SK-N-SH (cell line): ENCODE data around the gene BTG2. TPM values are rescaled to one million over a fixed set of nuclear protein-coding genes. Genes with fewer than 3 reads are reported as not detected.

ENCODE experiments used
- CTCF ChIA-PET: fragments of 300-600, 350-600 bp; formaldehyde crosslinking; extraction: SDS; loops from one replicate; lab custom pipeline; 2021; lab: Yijun Ruan, JAX
- POLR2A ChIA-PET: fragments of 350-600 bp; sonication (Branson Sonifier 250); formaldehyde crosslinking; extraction: SDS; loops from one replicate; lab custom pipeline; 2020; ENCODE audit warnings: antibody characterized with exemption, inconsistent platforms; lab: Yijun Ruan, JAX
- DNase-seq: peaks from one replicate; pipeline ENCODE4 v3.0.0; 2012
- H2AFZ ChIP-seq: fragments of 200-600 bp; sonication (generic); 2 replicates; pipeline ENCODE4 v1.8.1; 2016; ENCODE audit warnings: antibody characterized with exemption, mild to moderate bottlenecking, low read depth
- H3F3A ChIP-seq: fragments of 200-600 bp; sonication (generic); replicated peaks from 2 replicates; pipeline ENCODE3; 2016; ENCODE audit warnings: antibody characterized with exemption, mild to moderate bottlenecking; ENCODE audit not compliant: insufficient read depth
- H3K27ac ChIP-seq, 2 experiments: fragments of 200-500 bp in 1 of 2; fragments of 200-600 bp in 1 of 2; sonication (Bioruptor generic) in 1 of 2; sonication (generic), shearing (Covaris generic) in 1 of 2; 2 replicates each; pipeline versions ENCODE4 v1.5.1 to v1.6.1; 2014 to 2016; ENCODE audit warnings: low read depth in 2 of 2, inconsistent platforms in 1 of 2, low read length in 1 of 2, mild to moderate bottlenecking in 1 of 2, mixed read lengths in 1 of 2
- H3K27me3 ChIP-seq: fragments of 200-600 bp; sonication (generic), shearing (Covaris generic); 2 replicates; pipeline ENCODE4 v1.6.1; 2016; ENCODE audit warnings: mixed run types; ENCODE audit not compliant: insufficient read depth
- H3K36me3 ChIP-seq, 2 experiments: fragments of 200-500 bp in 1 of 2; fragments of 200-600 bp in 1 of 2; sonication (Bioruptor generic) in 1 of 2; sonication (generic) in 1 of 2; replicated peaks in 1 of 2; 2 replicates each; pipeline versions ENCODE3 to v1.5.1; 2014 to 2016; ENCODE audit warnings: low read length in 1 of 2, mild to moderate bottlenecking in 1 of 2; ENCODE audit not compliant: insufficient read depth in 2 of 2, control insufficient read depth in 1 of 2
- H3K4me1 ChIP-seq, 2 experiments: fragments of 200-500 bp in 1 of 2; fragments of 200-600 bp in 1 of 2; sonication (Bioruptor generic) in 1 of 2; sonication (generic), shearing (Covaris generic) in 1 of 2; 2 replicates each; pipeline versions ENCODE4 v1.5.1 to v1.6.1; 2014 to 2016; ENCODE audit warnings: low read depth in 1 of 2, low read length in 1 of 2, mixed run types in 1 of 2; ENCODE audit not compliant: insufficient read depth in 2 of 2, control insufficient read depth in 1 of 2
- H3K4me2 ChIP-seq: fragments of 200-600 bp; sonication (generic), shearing (Covaris generic); 2 replicates; pipeline ENCODE4 v1.6.1; 2017; ENCODE audit warnings: mixed run types
- H3K4me3 ChIP-seq, 2 experiments: fragments of 200-500 bp in 1 of 2; fragments of 200-600 bp in 1 of 2; sonication (Bioruptor generic) in 1 of 2; sonication (generic), shearing (Covaris generic) in 1 of 2; 2 replicates each; pipeline versions ENCODE4 v1.5.1 to v1.8.1; 2014 to 2016; ENCODE audit warnings: low read depth in 2 of 2, inconsistent platforms in 1 of 2, low read length in 1 of 2, mild to moderate bottlenecking in 1 of 2, mixed read lengths in 1 of 2, moderate library complexity in 1 of 2
- H3K79me2 ChIP-seq: fragments of 200-600 bp; sonication (generic); 2 replicates; pipeline ENCODE4 v1.8.1; 2017; ENCODE audit warnings: mild to moderate bottlenecking; ENCODE audit not compliant: insufficient read depth
- H3K9ac ChIP-seq: fragments of 200-600 bp; sonication (generic); 2 replicates; pipeline ENCODE4 v1.6.1; 2017; ENCODE audit warnings: mixed run types
- H3K9me2 ChIP-seq: fragments of 200-600 bp; sonication (generic); 2 replicates; pipeline ENCODE4 v1.6.1; 2017; ENCODE audit warnings: mixed run types
- H3K9me3 ChIP-seq: fragments of 200-600 bp; sonication (generic); 2 replicates; pipeline ENCODE4 v1.6.1; 2017; ENCODE audit warnings: mixed run types, mild to moderate bottlenecking, moderate library complexity
- H4K20me1 ChIP-seq: fragments of 200-600 bp; sonication (generic); 2 replicates; pipeline ENCODE4 v1.6.1; 2017; ENCODE audit warnings: mild to moderate bottlenecking, mixed run types; ENCODE audit not compliant: insufficient read depth
- CHD2 ChIP-seq: fragments of 150-350 bp; IDR thresholded peaks from 2 replicates; pipeline ENCODE4 v1.6.1; 2018; ENCODE audit warnings: low read length; ENCODE audit not compliant: partially characterized antibody
- CTCF ChIP-seq: fragments of 200-600 bp; sonication (generic); IDR thresholded peaks from 2 replicates; pipeline ENCODE4 v1.6.1; 2017; ENCODE audit warnings: antibody characterized with exemption, mild to moderate bottlenecking, moderate library complexity
- ELF1 ChIP-seq: IDR thresholded peaks from 2 replicates; pipeline ENCODE4 v1.4.0; 2012
- FOXJ3 ChIP-seq: sonication (generic); formaldehyde crosslinking; IDR thresholded peaks from 2 replicates; pipeline ENCODE4 v1.5.1; 2020; ENCODE audit warnings: mild to moderate bottlenecking, missing genetic modification reagents
- FOXM1 ChIP-seq: IDR thresholded peaks from 2 replicates; pipeline ENCODE4 v1.4.0; 2012; ENCODE audit warnings: low read depth, mild to moderate bottlenecking
- GATA2 ChIP-seq: sonication (generic); formaldehyde crosslinking; IDR thresholded peaks from 2 replicates; pipeline ENCODE4 v1.5.0; 2020; ENCODE audit warnings: mild to moderate bottlenecking, missing genetic modification reagents
- MEF2A ChIP-seq: IDR thresholded peaks from 2 replicates; pipeline ENCODE4 v1.4.0; 2012; ENCODE audit warnings: low read depth, borderline replicate concordance
- NFIC ChIP-seq: IDR thresholded peaks from 2 replicates; pipeline ENCODE4 v1.4.0; 2012; ENCODE audit warnings: borderline replicate concordance
- NRF1 ChIP-seq: IDR thresholded peaks from 2 replicates; pipeline ENCODE4 v1.6.1; 2012; ENCODE audit warnings: low read depth, mild to moderate bottlenecking, low read length
- PBX3 ChIP-seq: IDR thresholded peaks from 2 replicates; pipeline ENCODE4; 2012
- REST ChIP-seq: IDR thresholded peaks from 2 replicates; pipeline ENCODE4 v1.6.1; 2012; ENCODE audit warnings: mild to moderate bottlenecking, low read depth, low read length, moderate library complexity
- TAF1 ChIP-seq: IDR thresholded peaks from 2 replicates; pipeline ENCODE4 v1.6.1; 2012; ENCODE audit warnings: low read depth, mild to moderate bottlenecking, low read length, moderate library complexity, borderline replicate concordance
- YY1 ChIP-seq: IDR thresholded peaks from 2 replicates; pipeline ENCODE4 v1.4.0; 2012; ENCODE audit warnings: low read depth, mild to moderate bottlenecking
- WGBS: methylation state at CpG from one replicate; pipeline ENCODE4 v1.1.6; 2017; ENCODE audit warnings: low lambda C conversion rate; 5-methylcytosine and 5-hydroxymethylcytosine counted together
- polyA plus RNA-seq, 3 experiments: library from polyadenylated mRNA; depleted of rRNA; stranded (reverse); fragments of >200 nt; gene quantifications; 2 replicates each; pipeline ENCODE4 v1.2.3, GENCODE V29; 2012

BTG2 gene
- polyA plus RNA-seq, 1 of the 3 experiments (the other 2 are of a cell fraction), result 26.2 TPM

GRCh38 chr1:203280061-203280460 lies 25.3 kb upstream of the BTG2 start:
- no peak for DNase-seq
- 0 out of 2 replicates have a peak, but pooled peaks cover 4% of the 10 kb centered on the region for H3K27me3 ChIP-seq
- no peaks in the 10 kb centered on the region for H3F3A ChIP-seq
- POLR2A ChIA-PET, result no interaction called here
- 84% methylated on average over 5 of the region's 5 CpGs for WGBS
- CTCF ChIA-PET, result interaction anchor here (1.0 to 31.2 kb wide), 9 partner anchors 11 to 225 kb away, joined by 3 to 817 read pairs (median 22); partner anchors contain the start of genes BTG2 and FMOD
- no peak for TF ChIP-seq FOXM1
- TF ChIP-seq TAF1, result no peak
- TF ChIP-seq FOXJ3 (CRISPR knock-in tag), result no peak
- no peak for TF ChIP-seq YY1
- TF ChIP-seq ELF1, result no peak
- TF ChIP-seq NFIC, result no peak
- TF ChIP-seq GATA2, result no peak
- TF ChIP-seq PBX3, result no peak
- TF ChIP-seq MEF2A, result no peak
- TF ChIP-seq NRF1, result no peak
- no peak for TF ChIP-seq CHD2
- no peak for TF ChIP-seq REST
- no peak for TF ChIP-seq CTCF
- H3K9me3 ChIP-seq, result no peaks in the 10 kb centered on the region
- no peaks in the 10 kb centered on the region for H3K9me2 ChIP-seq
- peaks cover 0 to 28% of the 10 kb centered on the region in 2 experiments; a peak in 2 of 4 replicates for H3K4me1 ChIP-seq
- H3K4me2 ChIP-seq, result no peak overlapping the region
- no peaks in the 10 kb centered on the region for H4K20me1 ChIP-seq
- H3K4me3 ChIP-seq, result no peak overlapping the region
- no peak overlapping the region for H2AFZ ChIP-seq
- no peak overlapping the region for H3K9ac ChIP-seq
- H3K79me2 ChIP-seq, result no peaks in the 10 kb centered on the region
- H3K27ac ChIP-seq, result no peak overlapping the region
- no peaks in the 10 kb centered on the region for H3K36me3 ChIP-seq
